HepG2 (cell line): ENCODE measurements around the gene PAK2. TPM values are rescaled to one million over a fixed set of nuclear protein-coding genes. Genes with fewer than 3 reads are reported as not detected.

Source experiments
- CREB1 ChIP-seq, 2 experiments: fragments of 450-650 bp in 1 of 2; IDR thresholded peaks; 2 replicates each; pipeline ENCODE4 v1.6.1; 2016 to 2017; ENCODE audit warnings: control low read depth in 1 of 2, mild to moderate bottlenecking in 1 of 2, missing compliant biosample characterization in 1 of 2, missing genetic modification characterization in 1 of 2
- FOXA3 ChIP-seq: IDR thresholded peaks from 2 replicates; pipeline ENCODE4 v1.6.1; 2016; ENCODE audit warnings: missing genetic modification reagents, missing compliant biosample characterization
- LCORL ChIP-seq, 2 experiments: fragments of 450-650 bp in 1 of 2; sonication (generic) in 1 of 2; formaldehyde crosslinking in 1 of 2; IDR thresholded peaks; 2 replicates each; pipeline versions ENCODE4 v1.5.0 to v1.6.1; 2017 to 2020; ENCODE audit warnings: antibody characterized with exemption in 1 of 2, missing genetic modification reagents in 1 of 2
- NCOR1 ChIP-seq: fragments of 200-600 bp; sonication (generic); IDR thresholded peaks from 2 replicates; pipeline ENCODE4 v1.7.0; 2017; ENCODE audit warnings: antibody characterized with exemption, low read length, borderline replicate concordance
- RXRA ChIP-seq: sonication (generic); formaldehyde crosslinking; IDR thresholded peaks from 2 replicates; pipeline ENCODE4 v1.5.1; 2020; ENCODE audit warnings: missing genetic modification reagents
- SOX5 ChIP-seq: IDR thresholded peaks from 2 replicates; pipeline ENCODE4 v1.6.1; 2016; ENCODE audit warnings: borderline replicate concordance
- TARDBP ChIP-seq: sonication (generic); formaldehyde crosslinking; IDR thresholded peaks from 2 replicates; pipeline ENCODE4 v1.8.0; 2022; ENCODE audit warnings: mild to moderate bottlenecking, missing genetic modification reagents
- TCF7 ChIP-seq: sonication (generic); IDR thresholded peaks from 2 replicates; pipeline ENCODE4 v1.6.1; 2016; ENCODE audit warnings: antibody characterized with exemption, low read depth
- ZBTB38 ChIP-seq: sonication (generic); formaldehyde crosslinking; IDR thresholded peaks from 2 replicates; pipeline ENCODE4 v1.5.1; 2020; ENCODE audit warnings: mild to moderate bottlenecking, missing genetic modification reagents
- ZC3H13 ChIP-seq: sonication (generic); formaldehyde crosslinking; IDR thresholded peaks from 2 replicates; pipeline ENCODE4 v1.8.1; 2023; ENCODE audit warnings: mild to moderate bottlenecking, missing genetic modification reagents, moderate library complexity
- ZNF121 ChIP-seq: sonication (generic); formaldehyde crosslinking; IDR thresholded peaks from 2 replicates; pipeline ENCODE4 v1.5.0; 2020; ENCODE audit warnings: mild to moderate bottlenecking, missing genetic modification reagents
- ZNF331 ChIP-seq: sonication (generic); formaldehyde crosslinking; IDR thresholded peaks from 2 replicates; pipeline ENCODE4 v1.4.0; 2020; ENCODE audit warnings: missing genetic modification reagents
- ZSCAN29 ChIP-seq: sonication (generic); formaldehyde crosslinking; conservative IDR thresholded peaks from 2 replicates; pipeline ENCODE4 v1.4.0; 2020; ENCODE audit warnings: mild to moderate bottlenecking, missing genetic modification reagents
- ZZZ3 ChIP-seq: sonication (generic); formaldehyde crosslinking; IDR thresholded peaks from 2 replicates; pipeline ENCODE4 v1.4.0; 2020; ENCODE audit warnings: missing genetic modification reagents, mild to moderate bottlenecking, borderline replicate concordance
- polyA plus RNA-seq, 8 experiments: library from polyadenylated mRNA; depleted of rRNA in 3 of 8; stranded (reverse) in 7 of 8; unstranded in 1 of 8; fragments of >200 nt; fragmentation: Illumina TruSeq in 4 of 8; extraction: Trizol in 4 of 8; gene quantifications; 2 replicates each; pipeline versions ENCODE4 v1.2.1 to v1.2.3, GENCODE V29; 2011 to 2016; ENCODE audit warnings: low read depth in 4 of 8, missing spikeins in 1 of 8, mixed read lengths in 1 of 8; ENCODE audit not compliant: insufficient read depth in 1 of 8
- total RNA-seq, 5 experiments: library from RNA; depleted of rRNA; stranded (reverse); fragments of >200 nt; fragmentation: Illumina TruSeq; extraction: Trizol; gene quantifications; 2 replicates each; pipeline ENCODE4 v1.2.3, GENCODE V29; 2016; ENCODE audit warnings: low read depth in 1 of 5
- TF ChIP-seq, protein P1 (sequence below), 2 experiments: sonication (generic) in 1 of 2; formaldehyde crosslinking in 1 of 2; IDR thresholded peaks; 2 replicates each; pipeline versions ENCODE4 v1.4.0 to v1.6.1; 2018 to 2020; ENCODE audit warnings: missing genetic modification reagents in 2 of 2, borderline replicate concordance in 1 of 2, low read depth in 1 of 2, mild to moderate bottlenecking in 1 of 2, missing biosample characterization in 1 of 2
- TF ChIP-seq, protein P2 (sequence below): sonication (generic); formaldehyde crosslinking; IDR thresholded peaks from 2 replicates; pipeline ENCODE4 v1.8.1; 2023; ENCODE audit warnings: mild to moderate bottlenecking, moderate library complexity, missing genetic modification reagents
- TF ChIP-seq, protein P3 (sequence below): sonication (generic); formaldehyde crosslinking; IDR thresholded peaks from 2 replicates; pipeline ENCODE4 v1.4.0; 2020; ENCODE audit warnings: missing genetic modification reagents
- TF ChIP-seq, protein P4 (sequence below): sonication (generic); formaldehyde crosslinking; IDR thresholded peaks from 2 replicates; pipeline ENCODE4 v1.5.0; 2020; ENCODE audit warnings: missing genetic modification reagents, mild to moderate bottlenecking, borderline replicate concordance
- TF ChIP-seq, protein P5 (sequence below): sonication (generic); formaldehyde crosslinking; IDR thresholded peaks from 2 replicates; pipeline ENCODE4 v1.8.0; 2022; ENCODE audit warnings: missing genetic modification reagents, low read depth, mild to moderate bottlenecking, borderline replicate concordance

PAK2 gene
- total and polyA plus RNA-seq, 2 of the 13 experiments (the other 11 are each of a cell fraction or from before 2014, with no cell fraction given) = 23.0 to 24.7 TPM

DNA sequence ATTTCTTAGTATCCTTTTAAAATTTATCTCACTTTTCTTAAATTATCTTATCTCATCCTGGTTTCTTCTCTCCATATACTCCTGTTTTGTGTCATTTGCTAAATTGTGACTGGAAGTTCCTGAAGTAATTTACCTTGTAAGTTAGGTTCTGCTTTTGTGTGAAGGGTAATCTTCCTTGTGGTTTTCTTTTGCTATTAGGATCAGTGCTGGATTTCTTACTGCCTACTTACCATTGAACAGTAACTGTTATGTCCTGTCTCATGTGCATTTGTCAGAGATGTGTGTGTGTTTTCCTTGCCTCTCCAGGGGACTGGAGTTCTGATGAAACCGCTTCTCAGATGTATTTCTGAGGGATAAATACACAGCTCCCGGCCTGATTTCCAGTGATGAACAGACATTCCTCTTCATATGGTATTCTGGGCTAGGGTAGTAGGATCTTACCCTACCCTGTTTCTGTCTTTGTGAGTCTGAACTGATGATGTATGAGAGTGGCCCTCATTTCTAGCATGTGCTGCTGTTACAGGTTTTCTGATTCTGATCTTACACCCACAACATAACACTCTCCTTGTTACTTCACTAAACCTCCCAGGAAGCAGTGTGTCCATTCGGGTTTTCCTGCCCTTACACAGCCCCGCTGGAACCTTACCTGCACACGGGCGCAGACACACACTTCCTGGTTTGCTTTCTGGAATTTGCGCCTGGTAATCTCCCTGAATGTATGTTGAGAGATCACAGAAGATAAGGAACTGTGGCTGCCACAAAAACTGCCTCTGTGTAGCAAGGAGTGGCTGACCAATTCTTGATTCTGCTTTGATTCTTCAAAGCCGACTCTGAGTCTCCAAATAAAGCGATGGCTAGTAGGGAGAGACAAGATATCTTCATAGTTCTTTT, 14.7 kb downstream of the PAK2 start (continued):
- TF ChIP-seq ZNF331 (CRISPR knock-in tag) (peak; percentile 9; the same call in 1 of the 2 replicates), ZSCAN29 (peak; percentile 89), ZNF121 (no peak), NCOR1 (no peak), FOXA3 (CRISPR knock-in tag) (peak; percentile 26; the same call in 1 of the 2 replicates), ZC3H13 (CRISPR knock-in tag) (no peak), ZBTB38 (CRISPR knock-in tag) (peak; percentile 23; the same call in 1 of the 2 replicates), RXRA (CRISPR knock-in tag) (peak; percentile 22; the same call in 1 of the 2 replicates), ZZZ3 (CRISPR knock-in tag) (no peak), TCF7 (0 out of 2 replicates have a peak, but pooled peaks have one; percentile 6), LCORL (IDR thresholded peaks at IDR 0.05) (no peak), LCORL (CRISPR knock-in tag; IDR thresholded peaks at IDR 0.05) (peak; percentile 44; the same call in 1 of the 2 replicates), CREB1 (IDR thresholded peaks at IDR 0.05) (no peak), CREB1 (CRISPR knock-in tag; IDR thresholded peaks at IDR 0.05) (peak; percentile 58), SOX5 (CRISPR knock-in tag) (peak; percentile 32), TARDBP (CRISPR knock-in tag) (peak; percentile 19; the same call in 1 of the 2 replicates)
- TF ChIP-seq, protein P1, sequence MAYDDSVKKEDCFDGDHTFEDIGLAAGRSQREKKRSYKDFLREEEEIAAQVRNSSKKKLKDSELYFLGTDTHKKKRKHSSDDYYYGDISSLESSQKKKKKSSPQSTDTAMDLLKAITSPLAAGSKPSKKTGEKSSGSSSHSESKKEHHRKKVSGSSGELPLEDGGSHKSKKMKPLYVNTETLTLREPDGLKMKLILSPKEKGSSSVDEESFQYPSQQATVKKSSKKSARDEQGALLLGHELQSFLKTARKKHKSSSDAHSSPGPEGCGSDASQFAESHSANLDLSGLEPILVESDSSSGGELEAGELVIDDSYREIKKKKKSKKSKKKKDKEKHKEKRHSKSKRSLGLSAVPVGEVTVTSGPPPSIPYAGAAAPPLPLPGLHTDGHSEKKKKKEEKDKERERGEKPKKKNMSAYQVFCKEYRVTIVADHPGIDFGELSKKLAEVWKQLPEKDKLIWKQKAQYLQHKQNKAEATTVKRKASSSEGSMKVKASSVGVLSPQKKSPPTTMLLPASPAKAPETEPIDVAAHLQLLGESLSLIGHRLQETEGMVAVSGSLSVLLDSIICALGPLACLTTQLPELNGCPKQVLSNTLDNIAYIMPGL (CRISPR knock-in tag; IDR thresholded peaks at IDR 0.05; ENCODE audit: borderline replicate concordance in 1 of 2, low read depth in 1 of 2) = 0 out of 4 replicates have a peak, but pooled peaks of 1 of the 2 experiments have one; percentile 24
- TF ChIP-seq, protein P2, sequence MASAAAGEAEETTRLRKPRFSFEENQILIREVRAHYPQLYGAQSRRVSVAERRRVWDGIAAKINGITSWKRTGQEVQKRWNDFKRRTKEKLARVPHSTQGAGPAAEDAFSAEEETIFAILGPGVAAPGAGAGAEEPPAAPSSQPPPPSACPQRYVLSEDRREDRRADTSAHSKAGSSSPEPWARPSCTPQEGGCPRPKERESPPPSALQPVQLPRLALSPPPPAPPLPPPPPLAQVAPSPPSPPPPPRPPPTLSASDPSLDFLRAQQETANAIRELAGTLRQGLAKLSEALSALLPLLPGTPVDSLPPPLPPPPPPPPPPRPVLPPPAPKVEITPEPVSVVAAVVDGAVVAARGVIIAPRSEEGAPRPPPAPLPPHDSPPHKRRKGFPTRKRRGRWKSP (CRISPR knock-in tag) = peak; percentile 53; the same call in 1 of the 2 replicates
- TF ChIP-seq, protein P3, sequence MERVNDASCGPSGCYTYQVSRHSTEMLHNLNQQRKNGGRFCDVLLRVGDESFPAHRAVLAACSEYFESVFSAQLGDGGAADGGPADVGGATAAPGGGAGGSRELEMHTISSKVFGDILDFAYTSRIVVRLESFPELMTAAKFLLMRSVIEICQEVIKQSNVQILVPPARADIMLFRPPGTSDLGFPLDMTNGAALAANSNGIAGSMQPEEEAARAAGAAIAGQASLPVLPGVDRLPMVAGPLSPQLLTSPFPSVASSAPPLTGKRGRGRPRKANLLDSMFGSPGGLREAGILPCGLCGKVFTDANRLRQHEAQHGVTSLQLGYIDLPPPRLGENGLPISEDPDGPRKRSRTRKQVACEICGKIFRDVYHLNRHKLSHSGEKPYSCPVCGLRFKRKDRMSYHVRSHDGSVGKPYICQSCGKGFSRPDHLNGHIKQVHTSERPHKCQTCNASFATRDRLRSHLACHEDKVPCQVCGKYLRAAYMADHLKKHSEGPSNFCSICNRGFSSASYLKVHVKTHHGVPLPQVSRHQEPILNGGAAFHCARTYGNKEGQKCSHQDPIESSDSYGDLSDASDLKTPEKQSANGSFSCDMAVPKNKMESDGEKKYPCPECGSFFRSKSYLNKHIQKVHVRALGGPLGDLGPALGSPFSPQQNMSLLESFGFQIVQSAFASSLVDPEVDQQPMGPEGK = 0 out of 2 replicates have a peak, but pooled peaks have one; percentile 11
- TF ChIP-seq, protein P4, sequence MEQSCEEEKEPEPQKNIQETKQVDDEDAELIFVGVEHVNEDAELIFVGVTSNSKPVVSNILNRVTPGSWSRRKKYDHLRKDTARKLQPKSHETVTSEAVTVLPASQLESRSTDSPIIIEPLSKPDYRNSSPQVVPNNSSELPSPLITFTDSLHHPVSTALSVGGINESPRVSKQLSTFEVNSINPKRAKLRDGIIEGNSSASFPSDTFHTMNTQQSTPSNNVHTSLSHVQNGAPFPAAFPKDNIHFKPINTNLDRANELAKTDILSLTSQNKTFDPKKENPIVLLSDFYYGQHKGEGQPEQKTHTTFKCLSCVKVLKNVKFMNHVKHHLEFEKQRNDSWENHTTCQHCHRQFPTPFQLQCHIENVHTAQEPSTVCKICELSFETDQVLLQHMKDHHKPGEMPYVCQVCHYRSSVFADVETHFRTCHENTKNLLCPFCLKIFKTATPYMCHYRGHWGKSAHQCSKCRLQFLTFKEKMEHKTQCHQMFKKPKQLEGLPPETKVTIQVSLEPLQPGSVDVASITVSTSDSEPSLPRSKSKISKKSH (CRISPR knock-in tag) = no peak
- TF ChIP-seq, protein P5, sequence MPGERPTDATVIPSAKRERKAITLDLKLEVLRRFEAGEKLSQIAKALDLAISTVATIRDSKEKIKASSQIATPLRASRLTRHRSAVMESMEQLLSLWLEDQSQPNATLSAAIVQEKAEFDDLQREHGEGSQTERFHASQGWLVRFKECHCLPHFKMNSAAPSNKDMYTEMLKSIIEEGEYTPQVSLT (CRISPR knock-in tag) = no peak
